Esophagus mucosa (tissue), 1 donor: ENCODE data around the gene POLR2E. TPM values are rescaled to one million over a fixed set of nuclear protein-coding genes. Genes with fewer than 3 reads are reported as not detected.

Experiments used
- ATAC-seq: fragments of 200-7000 bp; cut with Tn5 transposase; one replicate; pipeline ENCODE4 v1.9.1; 2020
- total RNA-seq: library from RNA; stranded (reverse); gene quantifications from one replicate; pipeline ENCODE4 v1.2.4, GENCODE V29; 2023
- donor health status: DM: yes; HTN: yes; CAD: no.

The POLR2E gene
- total RNA-seq, 1 donor from 2014 or later = 139 TPM

DNA sequence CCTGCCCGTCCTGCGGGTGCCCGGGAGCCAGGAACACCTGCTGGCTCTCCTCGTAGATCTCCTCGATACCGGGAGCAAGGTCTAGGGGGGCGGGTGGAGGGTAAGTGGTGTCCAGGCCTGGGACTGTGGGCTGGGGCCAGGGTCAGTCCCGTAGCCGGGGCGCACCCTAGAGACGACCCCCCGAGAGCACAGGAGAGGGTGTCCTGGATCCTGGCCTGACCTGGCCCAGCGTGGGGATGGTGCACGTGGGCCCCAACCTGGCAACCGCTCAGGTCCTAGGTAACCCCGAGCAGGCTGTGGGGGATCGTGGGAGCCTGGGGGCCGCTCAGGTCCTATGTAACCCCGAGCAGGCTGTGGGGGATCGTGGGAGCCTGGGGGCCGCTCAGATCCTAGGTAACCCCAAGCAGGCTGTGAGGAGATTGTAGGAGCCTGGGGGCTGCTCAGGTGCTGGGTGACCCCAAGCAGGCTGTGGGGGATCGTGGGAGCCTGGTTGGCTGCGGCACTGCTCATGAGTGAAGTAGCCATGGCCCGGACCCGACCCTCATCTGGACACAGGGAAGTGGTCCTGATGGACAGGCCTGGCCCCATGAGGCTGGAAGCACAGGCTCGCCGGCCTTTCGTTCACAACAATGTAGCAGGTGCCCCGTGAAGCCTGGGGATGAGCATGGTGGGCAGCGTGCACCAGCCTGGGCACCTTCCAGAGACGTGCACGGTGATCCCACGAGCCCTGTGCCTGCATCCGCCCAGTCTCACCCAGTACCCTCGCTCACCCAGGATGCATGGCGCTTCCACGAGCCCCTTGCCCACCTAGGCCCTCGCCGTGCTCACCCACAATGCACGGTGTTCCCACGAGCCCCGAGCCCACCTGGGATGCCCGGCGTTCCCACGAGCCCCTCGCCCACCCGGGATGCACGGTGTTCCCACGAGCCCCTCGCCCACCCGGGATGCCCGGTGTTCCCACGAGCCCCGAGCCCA lies 14.8 kb upstream of the POLR2E start:
- no peak for ATAC-seq

DNA sequence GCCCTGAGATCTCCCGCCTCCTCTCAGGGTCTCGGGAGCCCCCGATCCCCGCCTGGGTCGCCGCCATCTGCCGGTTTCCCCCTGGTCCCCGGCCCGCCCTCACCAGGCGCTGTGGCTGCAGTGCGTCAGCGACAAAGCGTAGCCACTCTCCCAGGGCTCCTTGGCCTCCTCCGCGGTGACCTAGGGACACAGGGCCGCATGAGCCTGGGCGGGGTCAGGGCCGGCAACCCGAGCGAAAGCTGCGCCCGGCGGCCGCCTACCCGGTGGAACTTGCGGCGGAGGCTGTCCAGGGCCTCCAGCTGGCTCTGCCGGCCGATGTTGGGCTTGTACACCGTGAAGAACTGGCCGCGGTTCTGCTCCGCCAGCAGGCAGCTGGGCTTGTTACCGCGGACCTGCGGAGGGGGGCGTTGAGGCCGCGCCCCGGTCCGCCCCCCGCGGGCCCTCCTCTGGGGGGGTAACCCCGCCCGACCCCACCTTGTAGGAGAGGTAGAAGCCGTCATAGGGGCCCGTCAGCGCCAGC lies 13.9 kb upstream of the POLR2E start:
- ATAC-seq = no peak

DNA sequence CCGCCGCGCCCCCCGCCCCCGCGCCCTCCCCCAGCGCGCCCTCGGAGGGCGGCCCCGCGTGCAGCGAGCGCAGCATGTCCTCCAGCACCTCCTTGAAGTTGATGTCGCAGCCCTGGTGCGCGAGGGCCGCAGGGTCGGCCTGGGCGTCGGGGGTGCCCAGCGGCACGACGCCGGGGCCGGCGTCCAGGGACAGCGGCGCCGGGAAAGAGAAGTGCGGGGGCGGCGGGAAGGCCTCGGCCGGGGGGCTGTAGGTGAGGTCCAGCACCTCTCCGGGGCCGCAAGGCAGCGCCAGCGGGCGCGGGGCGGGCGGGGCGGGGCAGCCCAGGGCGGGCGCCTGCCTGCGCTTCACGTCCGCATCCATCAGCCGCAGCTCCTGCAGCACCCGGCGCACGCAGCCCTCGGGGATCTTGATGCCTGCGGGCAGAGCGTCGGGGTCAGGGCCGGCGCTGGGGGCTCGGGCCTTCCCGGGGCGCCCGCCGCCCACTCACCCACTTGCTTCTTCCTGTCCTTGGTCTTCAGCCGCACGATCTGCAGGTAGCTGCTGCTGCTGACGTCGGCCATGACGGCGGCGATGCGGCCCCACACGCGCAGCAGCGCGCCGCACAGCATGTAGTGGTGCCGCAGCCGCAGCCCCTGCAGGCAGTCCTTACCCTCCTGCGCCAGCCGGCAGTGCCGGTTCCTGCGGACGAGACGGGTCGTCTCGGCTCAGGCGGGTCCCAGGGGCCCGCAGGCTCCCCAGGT lies 13.3 kb upstream of the POLR2E start:
- no peak for ATAC-seq

DNA sequence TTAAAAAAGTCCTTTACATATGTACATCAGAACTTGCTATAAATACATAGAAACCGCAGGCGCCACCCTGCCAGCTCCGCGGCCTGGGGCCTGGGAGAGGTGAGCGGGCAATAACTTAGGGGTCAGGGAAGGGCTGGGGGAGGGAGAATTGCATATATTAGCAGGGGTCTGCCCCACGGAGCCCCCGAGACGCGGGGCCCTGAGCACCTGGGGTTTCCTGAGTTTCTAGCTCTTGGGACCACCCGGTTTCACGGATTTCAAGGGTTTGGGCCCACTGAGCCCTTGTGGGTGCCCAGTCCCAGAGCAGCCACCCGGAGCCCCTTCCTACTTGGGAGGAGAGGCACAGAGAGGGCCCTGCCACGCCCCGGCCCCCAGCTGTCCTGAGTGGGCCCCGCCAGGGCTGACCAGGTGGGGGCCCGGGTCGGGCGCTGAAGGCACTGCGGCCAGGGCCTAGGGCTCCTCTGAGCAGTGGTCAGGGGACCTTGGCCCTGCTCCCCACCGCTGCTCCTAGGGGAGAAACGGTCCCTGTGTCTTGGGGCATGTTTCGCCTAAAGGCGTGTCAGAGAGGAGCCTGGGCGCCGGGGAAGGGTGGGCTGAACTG lies 12.6 kb upstream of the POLR2E start:
- ATAC-seq = no peak

DNA sequence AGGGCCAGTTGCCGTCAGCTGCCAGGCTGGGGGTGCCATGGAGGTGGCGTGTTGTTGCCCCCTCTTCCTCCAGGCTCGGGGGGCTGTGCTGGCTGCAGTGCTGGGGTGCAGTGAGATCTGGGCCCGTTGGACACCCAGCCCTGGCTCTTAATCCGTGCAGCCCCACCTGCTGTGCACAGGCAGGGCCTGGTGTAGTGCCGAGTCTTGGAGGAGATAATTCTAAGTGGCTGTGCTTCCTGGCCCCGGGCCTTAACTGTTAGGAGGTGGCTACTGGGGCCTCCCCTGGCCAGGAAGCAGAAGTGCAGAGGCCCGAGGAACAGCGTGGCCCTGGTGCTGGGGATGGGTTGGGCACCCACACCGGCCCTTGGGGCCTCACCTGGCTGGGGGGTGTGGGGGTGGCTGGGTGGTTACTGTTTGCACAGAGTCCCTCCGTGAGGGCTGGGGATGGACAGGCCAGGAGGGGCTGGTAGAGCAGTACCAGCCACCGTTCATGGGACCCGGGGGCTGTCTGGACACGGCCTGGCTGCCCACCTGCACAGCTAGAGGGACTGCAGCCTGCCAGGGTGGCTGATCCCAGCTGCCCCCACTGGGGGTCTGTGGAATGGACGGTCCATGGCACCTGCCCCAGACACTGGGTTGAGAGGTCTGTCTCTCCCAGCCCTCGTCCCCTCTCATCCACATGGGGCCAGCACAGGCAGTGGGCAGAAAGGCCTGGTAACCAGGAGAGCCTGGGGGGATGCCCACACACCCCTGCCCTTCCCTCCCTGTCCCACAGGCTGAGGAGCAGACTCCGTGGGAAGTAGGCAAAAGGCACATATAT lies 11.9 kb upstream of the POLR2E start:
- peak; percentile 2 for ATAC-seq

DNA sequence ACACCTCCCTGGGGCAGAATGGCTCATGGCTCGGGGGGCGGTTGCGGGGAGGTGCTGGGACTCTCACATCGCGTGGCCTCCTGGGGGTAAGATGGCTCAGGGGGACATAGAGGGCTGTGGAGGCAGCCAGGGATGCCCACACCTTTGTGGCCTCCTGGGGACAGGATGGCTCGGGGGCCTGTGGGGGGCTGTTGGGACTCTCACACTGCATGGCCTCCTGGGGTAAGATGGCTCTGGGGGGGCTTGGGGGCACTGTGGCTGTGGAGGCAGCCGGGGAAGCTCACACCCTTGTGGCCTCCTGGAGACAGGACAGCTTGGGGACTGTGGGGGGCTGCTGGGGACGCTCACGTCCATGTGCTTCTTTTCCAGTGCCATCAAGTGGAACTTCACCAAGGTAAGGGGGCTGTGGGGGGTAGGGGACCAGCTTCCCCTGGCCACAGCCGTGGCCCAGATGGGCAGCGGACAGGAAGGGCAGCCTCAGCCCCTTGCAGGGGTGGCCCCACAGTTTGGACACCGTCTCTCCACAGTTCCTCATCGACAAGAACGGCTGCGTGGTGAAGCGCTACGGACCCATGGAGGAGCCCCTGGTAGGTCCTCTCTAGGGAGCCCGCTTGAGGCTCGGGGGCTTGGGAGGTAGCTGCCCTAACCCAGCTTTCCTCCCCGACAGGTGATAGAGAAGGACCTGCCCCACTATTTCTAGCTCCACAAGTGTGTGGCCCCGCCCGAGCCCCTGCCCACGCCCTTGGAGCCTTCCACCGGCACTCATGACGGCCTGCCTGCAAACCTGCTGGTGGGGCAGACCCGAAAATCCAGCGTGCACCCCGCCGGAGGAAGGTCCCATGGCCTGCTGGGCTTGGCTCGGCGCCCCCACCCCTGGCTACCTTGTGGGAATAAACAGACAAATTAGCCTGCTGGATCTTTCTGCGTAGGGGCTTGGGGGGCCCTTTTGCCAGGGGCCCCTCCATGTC lies 11.0 kb upstream of the POLR2E start:
- no peak for ATAC-seq

DNA sequence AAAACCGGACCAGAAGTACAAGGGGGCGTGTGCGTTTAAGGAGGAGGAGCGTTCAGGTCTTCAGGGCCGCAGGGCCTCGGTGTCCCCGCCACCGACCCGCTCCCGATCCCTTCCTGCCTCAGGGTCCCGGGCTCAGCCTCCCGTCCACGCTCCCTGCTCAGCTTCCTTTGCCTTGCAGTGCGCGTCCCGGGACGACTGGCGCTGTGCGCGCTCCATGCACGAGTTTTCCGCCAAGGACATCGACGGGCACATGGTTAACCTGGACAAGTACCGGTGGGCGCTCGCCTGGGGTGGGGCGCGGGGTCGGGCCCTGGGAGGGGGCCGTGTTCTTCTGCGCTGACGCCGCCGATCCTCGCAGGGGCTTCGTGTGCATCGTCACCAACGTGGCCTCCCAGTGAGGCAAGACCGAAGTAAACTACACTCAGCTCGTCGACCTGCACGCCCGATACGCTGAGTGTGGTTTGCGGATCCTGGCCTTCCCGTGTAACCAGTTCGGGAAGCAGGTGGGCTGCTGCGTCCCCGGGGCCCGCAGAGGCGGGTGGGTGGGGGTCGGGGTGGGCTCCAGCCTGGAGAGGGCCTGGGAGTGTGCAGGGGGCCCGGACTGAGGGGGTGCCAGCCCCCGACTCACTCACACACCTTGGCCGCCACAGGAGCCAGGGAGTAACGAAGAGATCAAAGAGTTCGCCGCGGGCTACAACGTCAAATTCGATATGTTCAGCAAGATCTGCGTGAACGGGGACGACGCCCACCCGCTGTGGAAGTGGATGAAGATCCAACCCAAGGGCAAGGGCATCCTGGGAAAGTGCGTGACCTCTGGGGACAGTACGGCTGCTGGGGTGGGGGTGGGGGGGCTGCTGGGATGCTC lies 10.1 kb upstream of the POLR2E start:
- ATAC-seq = no peak

DNA sequence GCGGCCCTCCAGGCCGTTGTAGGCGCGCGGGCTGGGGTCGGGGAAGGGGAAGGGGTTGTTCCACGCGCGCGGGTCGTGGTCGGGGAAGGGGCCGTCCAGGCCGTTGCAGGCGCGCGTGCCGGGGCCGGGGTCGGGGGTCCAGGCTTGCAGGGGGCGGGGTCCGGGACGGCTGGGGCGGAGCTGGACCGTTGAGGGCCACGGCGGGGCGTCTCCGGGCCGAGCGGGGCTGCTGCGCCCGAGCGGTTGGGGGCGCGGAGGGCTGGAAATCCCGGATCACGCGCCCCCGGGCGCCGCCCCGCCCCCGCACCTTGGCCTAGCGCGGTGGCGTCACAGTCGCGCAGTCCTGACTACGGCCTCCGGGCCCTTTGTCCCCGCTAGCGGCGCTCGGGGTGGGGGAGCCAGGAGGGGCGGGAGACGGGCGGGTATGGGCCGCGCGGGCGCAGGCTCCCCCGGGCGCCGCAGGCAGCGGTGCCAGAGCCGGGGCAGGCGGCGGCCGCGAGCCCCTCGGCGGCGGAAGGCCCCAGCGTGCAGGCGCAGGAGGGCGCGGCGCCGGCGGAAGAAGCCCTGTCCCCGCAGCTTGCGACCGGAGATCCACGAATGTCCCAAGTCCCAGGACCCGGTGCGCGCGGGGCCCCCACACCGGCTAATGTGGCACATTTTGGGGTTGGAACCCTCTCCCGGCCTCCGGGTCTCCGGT lies 9.3 kb upstream of the POLR2E start:
- ATAC-seq = peak; percentile 39

DNA sequence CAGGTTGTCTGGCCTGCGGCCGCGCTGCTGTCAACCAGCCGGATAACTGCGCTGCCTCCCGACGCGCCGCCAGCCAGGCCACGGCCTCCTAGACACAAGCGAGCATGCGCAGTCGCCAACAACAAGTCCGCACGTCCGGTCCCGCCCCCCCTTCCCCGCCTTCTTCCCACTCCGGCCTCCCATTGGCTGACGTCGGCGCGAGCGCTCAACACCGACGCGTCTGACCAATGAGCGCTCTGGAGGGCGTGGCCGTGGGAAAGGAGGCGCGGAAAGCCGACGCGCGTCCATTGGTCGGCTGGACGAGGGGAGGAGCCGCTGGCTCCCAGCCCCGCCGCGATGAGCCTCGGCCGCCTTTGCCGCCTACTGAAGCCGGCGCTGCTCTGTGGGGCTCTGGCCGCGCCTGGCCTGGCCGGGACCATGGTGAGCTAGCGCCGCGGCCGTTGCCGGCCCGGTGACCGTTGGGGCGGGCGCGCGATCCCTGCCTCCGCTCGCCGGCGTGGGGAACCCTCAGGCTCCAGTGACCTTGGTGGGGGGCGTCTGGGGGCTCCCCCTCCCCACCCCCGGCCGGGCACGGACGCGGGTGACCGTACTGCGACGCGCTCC lies 8.6 kb upstream of the POLR2E start, which contains the start of gene GPX4:
TSS of gene GPX4 (plus strand) at position 287 of the 603 bp plus-strand sequence. CDS start at position 337, 50 bp downstream.
- ATAC-seq = peak; percentile 77

DNA sequence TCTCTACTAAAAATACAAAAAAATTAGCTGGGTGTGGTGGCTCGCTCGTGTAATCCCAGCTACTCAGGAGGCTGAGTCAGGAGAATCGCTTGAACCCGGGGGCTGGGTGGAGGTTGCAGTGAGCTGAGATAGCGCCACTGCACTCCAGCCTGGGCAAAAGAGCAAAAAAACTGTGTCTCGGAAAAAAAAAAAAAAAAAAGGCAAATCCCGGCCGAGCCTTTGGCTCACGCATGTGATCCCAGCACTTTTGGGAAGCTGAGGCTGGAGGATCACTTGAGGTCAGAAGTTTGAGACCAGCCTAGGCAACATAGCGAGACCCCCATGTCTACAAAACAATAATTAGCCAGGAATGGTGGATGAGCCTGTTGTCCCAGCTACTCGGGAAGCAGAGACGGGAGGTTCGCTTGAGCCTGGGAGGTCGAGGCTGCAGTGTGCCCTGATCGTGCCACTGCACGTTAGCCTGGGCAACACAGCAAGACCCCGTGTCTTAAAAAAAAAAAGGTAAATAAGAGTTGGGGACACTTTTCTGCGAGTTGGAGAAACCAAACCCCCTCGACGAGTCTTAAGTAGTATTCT lies 8.0 kb upstream of the POLR2E start:
- ATAC-seq = no peak

DNA sequence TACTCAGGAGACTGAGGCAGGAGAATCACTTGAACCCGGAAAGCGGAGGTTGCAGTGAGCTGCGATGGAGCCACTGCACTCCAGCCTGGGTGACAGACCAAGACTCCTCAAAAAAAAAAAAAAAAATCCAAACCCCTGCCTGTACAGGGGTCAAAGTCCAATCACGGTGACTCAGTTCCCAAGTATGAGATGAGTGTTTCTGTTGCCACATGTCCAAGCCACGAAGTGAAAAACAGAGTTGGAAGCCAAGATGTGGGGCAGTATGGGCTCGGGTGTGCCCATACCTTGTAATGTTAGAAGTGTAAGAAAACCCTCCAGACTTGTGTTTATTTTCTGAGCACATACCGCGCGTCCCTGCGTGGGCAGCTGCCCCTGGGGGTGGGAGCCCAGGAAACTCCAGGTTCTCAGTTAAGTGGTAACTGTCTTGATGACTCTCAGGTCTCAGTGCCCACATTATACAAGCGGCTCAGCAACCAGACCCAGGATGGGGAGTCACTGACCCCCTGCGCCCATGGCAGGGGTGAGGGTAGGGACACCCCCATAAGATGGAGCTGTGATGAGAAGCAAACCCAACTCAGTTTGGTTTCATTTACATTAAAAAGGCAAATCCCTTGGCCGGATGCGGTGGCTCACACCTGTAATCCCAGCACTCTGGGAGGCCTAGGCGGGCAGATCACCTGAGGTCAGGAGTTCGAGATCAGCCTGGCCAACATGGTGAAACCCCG lies 7.4 kb upstream of the POLR2E start:
- peak; percentile 20 for ATAC-seq

DNA sequence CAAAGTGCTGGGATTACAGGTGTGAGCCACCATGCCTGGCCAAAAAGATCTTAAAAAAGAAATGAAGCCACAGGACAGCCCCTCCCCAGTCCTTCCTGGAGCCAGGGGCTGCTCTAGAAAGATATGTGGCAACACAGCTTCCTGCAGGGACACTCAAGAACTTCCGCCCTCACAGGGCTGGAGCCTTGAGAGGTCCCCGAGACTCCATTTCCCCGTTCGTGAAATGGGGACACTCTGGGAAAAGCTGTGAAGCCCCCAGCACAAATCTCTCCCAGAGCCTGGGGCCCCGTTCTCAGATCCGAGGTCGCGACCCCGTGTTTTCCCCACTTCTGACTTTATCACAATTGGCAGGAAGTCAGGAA lies 6.1 kb upstream of the POLR2E start:
- no peak for ATAC-seq

DNA sequence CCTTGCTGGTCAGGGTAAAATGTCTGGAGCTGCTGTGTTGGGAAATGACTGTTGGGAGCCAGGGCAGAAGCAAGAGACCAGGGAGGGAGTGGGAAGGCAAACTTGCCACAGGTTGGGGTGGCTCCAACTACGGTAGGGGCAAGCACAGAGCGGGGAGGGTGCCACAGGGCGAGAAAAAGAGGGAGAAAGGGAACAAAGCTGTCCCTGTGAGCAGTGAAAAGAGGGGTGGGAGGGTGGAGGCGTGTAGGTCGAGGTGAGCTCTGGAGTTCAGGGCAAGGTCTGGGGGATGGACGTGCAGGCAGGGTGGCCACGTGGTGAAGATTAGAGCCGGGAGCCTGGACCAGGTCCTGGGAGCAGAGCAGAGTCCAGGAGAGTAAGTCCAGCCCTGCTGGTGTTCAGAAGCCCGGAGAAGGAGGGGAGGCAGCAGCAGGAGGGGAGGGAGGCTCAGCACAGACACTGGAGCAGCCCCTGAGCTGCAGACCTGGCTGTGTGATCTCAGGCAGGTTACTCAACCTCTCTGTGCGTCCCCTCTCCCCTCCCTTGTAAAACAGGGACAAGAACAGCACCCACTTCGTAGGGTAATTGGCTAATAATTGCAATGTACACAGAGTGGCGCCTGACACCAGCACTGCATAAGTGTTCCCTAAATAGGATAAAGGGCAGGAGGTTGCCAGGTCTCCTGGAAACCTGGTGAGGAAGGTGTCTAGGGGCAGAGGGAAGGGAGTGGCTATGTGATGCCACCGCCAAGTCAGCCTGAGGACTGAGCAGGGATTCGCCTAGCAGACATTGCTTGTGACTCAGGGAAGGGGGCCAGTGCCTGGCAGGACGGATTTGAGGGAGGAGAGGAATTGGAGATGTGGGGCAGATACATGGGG lies 3.2 kb upstream of the POLR2E start:
- peak; percentile 12 for ATAC-seq

DNA sequence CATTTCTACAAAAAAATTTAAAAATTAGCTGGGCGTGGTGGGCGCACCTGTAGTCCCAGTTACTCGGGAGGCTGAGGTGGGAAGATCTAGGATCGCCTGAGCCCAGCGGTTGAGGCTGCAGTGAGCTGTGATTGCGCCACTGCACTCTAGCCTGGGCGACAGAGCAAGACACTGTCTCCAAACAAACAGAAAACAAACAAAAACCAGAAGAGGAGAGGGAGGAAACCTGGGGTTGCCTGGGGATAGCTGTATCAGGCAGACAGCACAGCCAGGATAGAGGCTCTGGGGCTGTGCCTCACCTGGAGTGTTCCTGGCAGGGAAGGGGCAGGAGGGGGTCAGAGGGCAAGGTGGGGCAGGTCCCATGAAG lies 2.6 kb upstream of the POLR2E start:
- no peak for ATAC-seq

DNA sequence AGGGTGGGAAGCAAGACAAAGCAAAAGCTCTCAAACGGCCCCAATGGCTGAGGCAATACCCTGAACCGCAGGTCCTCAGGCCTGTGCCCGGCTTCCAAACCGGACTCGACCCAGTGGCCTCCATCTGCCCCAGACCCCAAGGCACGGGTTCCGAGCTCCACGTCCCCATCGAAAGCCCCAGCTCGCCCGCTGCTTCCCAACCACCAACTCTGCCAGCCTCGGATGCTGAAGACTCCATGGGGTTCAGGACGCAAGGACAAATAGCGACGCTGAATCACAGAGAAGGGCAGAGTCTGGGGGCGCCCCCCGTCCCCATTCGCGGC lies 559 bp downstream of the POLR2E start:
- no peak for ATAC-seq

DNA sequence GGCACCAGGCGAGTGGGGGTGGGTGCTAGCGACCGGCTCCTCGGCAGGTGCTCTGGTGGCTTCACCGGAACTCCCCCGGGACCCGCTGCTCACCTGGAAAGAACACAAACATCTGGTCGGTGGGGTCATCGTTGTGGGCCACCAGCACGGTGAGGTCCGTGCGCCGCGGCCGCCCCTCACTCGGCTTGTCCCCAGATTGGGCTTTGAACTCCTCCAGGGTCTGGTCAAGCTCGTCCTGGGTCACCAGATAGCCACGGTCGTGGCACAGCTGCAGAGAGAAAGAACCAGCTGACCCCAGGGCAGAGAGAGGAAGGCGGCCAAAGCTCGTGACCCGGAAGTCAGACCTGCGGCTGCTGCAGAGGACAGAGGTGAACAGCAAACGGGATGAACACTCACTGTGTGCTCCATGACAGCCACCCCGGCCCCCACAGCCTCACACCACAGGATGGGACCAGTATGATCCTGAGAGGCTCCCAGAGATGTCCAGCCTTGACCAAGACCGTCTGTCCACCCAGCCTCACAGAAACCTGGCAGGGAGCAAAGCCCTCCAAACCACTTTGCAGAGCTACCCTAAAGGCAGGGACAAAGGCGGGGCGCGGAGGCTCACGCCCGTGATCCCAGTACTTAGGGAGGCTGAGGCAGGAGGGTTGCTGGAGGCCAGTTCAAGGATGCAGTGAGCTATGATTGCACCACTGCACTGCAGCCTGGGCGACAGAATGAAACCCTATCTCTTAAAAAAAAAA lies 1.2 kb downstream of the POLR2E start:
- no peak for ATAC-seq
